Osteocyte (in vitro differentiated cells): ENCODE measurements around the gene METRNL. TPM values are rescaled to one million over a fixed set of nuclear protein-coding genes. Genes with fewer than 3 reads are reported as not detected.
A peak's percentile ranks its signal among the peaks of the same experiment; 100 is the strongest.

Experiments
- DNase-seq: peaks from one replicate; pipeline ENCODE4 v3.0.0; 2021; ENCODE audit warnings: mixed read lengths; ENCODE audit not compliant: unreplicated experiment; ENCODE audit errors: extremely low spot score
- H3K27ac Mint-ChIP-seq: one replicate; pipeline ENCODE4 v1.8.0; 2021; ENCODE audit warnings: mild to moderate bottlenecking, mixed read lengths; ENCODE audit not compliant: unreplicated experiment
- H3K27me3 Mint-ChIP-seq: one replicate; pipeline ENCODE4 v1.8.0; 2021; ENCODE audit warnings: mixed read lengths; ENCODE audit not compliant: unreplicated experiment
- H3K36me3 Mint-ChIP-seq: one replicate; pipeline ENCODE4 v1.8.0; 2021; ENCODE audit warnings: mixed read lengths; ENCODE audit not compliant: unreplicated experiment
- H3K4me1 Mint-ChIP-seq: one replicate; pipeline ENCODE4 v1.8.0; 2021; ENCODE audit warnings: mixed read lengths; ENCODE audit not compliant: unreplicated experiment
- H3K4me3 Mint-ChIP-seq: one replicate; pipeline ENCODE4 v1.8.0; 2021; ENCODE audit warnings: mild to moderate bottlenecking, moderate library complexity, mixed read lengths; ENCODE audit not compliant: unreplicated experiment
- H3K9me3 Mint-ChIP-seq: one replicate; pipeline ENCODE4 v1.8.0; 2021; ENCODE audit warnings: mixed read lengths; ENCODE audit not compliant: unreplicated experiment
- total RNA-seq: library from RNA; stranded (reverse); gene quantifications from 2 replicates; pipeline ENCODE4 v1.2.1, GENCODE V29; 2021
- TF ChIP-seq, protein P1 (sequence below): fragments of 200-600 bp; sonication (generic); IDR thresholded peaks from 2 replicates; pipeline ENCODE4 v1.5.0; 2021; ENCODE audit warnings: antibody characterized with exemption, mild to moderate bottlenecking, moderate library complexity

Gene METRNL
- total RNA-seq, 1 donor from 2014 or later, result 214 TPM

DNA sequence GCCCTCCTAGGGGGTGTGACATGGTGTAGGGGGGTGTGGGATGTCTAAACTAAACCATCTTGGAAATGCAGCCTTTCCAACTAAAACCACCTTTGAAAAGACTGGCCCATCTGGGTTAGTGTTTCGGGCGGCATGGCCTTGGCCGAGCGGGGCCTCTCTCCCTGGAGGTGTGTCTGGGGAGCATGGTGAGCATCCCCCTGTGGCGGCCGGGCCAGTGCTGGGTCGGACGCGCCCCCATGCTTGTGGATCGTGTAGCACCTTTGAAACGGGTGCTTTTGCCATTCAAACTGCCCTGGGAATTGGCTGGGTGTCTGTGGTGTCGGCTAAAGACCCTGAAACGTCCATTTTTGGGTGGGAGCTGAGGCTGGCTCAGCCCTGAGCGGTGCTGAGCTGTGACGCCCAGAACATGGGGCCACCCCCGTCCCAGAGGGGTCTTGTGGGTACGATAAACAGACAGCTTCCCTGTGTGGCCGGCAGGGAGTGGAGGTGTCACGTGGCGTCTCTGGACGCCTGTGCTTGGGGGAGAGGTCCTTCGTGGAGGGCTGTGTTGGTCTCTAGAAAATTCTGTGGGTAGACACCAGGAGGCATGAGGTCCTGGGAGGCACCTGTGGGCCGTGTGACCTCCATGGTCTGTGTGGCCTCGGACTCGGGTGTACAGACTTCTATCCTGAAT, 6.3 kb downstream of the METRNL start:
- Mint-ChIP-seq H3K4me1 (peaks cover 70% of the 10 kb centered on the region), H3K27me3 (no peaks in the 10 kb centered on the region), H3K4me3 (no peak overlapping the region), H3K9me3 (no peaks in the 10 kb centered on the region), H3K36me3 (peaks cover 30% of the 10 kb centered on the region), H3K27ac (peak overlapping the region; percentile 42)
- TF ChIP-seq, protein P1, sequence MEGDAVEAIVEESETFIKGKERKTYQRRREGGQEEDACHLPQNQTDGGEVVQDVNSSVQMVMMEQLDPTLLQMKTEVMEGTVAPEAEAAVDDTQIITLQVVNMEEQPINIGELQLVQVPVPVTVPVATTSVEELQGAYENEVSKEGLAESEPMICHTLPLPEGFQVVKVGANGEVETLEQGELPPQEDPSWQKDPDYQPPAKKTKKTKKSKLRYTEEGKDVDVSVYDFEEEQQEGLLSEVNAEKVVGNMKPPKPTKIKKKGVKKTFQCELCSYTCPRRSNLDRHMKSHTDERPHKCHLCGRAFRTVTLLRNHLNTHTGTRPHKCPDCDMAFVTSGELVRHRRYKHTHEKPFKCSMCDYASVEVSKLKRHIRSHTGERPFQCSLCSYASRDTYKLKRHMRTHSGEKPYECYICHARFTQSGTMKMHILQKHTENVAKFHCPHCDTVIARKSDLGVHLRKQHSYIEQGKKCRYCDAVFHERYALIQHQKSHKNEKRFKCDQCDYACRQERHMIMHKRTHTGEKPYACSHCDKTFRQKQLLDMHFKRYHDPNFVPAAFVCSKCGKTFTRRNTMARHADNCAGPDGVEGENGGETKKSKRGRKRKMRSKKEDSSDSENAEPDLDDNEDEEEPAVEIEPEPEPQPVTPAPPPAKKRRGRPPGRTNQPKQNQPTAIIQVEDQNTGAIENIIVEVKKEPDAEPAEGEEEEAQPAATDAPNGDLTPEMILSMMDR, result no peak
- no peak for DNase-seq

DNA sequence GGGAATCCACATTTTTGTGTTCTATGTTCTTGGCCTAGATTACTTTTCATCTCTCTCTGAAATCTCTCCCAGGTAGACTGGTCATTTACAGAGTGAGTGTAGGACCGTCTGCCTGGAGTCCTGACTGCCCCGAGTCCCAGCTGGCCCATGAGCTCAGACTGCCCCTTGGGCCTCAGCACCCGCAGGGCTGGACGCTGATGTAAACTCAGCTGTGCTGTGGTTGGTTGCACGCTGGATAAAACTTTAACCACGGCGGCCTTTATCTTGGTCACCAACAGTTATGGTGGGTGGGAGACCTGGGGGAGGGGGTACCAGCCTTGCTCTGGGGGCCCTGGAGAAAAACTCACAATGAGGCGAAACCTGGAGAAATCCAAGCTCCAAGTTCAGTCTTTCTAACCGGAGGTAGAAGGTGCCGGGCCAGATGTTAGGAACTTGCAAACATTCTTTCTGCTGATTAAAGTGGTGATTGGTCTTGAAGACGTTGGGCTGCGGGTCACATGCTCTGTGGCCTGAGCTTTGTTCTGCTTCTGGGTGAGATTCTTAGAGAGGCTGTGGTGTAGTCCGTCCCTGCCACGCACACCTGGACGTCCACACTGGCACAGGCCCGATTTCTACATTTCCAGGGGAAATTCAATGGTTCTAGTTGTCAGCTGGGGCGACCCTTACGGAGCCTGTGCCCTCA, 6.9 kb downstream of the METRNL start:
- H3K36me3 Mint-ChIP-seq, result peaks cover 32% of the 10 kb centered on the region
- peaks cover 72% of the 10 kb centered on the region for H3K4me1 Mint-ChIP-seq
- TF ChIP-seq, protein P1, result no peak
- no peaks in the 10 kb centered on the region for H3K27me3 Mint-ChIP-seq
- H3K27ac Mint-ChIP-seq, result peak overlapping the region; percentile 42
- H3K9me3 Mint-ChIP-seq, result no peaks in the 10 kb centered on the region
- DNase-seq, result no peak
- no peak overlapping the region for H3K4me3 Mint-ChIP-seq

DNA sequence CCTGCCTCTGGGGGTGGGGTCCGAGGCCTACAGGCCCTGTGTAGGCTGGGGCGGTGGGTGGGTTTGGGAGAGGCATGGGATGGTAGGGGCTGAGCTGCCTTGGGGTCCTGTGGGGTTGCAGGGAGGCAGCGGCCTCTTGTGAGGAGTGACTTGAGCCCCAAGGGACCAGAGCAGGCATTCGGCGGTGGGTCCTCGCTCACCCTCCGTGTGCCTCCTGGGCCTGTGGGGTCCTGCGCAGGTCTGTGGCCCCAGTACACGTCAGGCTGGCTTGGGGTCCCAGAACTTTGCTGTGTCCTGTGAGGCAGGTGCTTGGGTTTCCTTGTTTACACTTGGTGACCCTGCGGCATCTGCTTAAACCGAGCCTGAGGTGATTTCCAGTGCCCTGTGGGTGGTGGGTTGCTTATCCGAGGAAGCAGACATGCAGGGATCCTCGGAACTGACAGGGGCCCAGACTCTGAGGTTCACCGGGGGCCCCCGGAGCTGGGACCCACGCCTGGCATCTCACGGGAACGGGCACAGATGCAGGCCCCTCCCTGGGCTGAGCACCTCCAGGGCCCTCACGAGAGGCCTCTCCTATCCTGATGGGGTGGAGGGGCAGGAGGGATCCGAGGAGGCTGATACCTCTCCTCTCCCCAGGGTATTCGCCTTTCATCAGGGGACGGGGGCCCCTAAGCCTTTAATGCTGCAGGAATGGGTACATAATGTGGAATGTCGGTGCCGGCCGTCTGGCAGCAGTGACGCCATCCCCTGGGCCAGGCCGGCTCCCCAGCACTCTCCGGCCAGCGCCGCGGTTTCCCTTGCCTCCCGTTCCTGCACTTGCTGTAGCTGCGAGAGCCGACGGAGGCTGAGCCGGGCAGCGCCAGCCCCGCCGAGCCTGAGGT, 7.7 kb downstream of the METRNL start:
- peaks cover 36% of the 10 kb centered on the region for H3K36me3 Mint-ChIP-seq
- H3K4me1 Mint-ChIP-seq, result peaks cover 71% of the 10 kb centered on the region
- DNase-seq, result no peak
- H3K27ac Mint-ChIP-seq, result no peak overlapping the region
- H3K9me3 Mint-ChIP-seq, result no peaks in the 10 kb centered on the region
- no peak overlapping the region for H3K4me3 Mint-ChIP-seq
- H3K27me3 Mint-ChIP-seq, result no peaks in the 10 kb centered on the region
- TF ChIP-seq, protein P1, result no peak

DNA sequence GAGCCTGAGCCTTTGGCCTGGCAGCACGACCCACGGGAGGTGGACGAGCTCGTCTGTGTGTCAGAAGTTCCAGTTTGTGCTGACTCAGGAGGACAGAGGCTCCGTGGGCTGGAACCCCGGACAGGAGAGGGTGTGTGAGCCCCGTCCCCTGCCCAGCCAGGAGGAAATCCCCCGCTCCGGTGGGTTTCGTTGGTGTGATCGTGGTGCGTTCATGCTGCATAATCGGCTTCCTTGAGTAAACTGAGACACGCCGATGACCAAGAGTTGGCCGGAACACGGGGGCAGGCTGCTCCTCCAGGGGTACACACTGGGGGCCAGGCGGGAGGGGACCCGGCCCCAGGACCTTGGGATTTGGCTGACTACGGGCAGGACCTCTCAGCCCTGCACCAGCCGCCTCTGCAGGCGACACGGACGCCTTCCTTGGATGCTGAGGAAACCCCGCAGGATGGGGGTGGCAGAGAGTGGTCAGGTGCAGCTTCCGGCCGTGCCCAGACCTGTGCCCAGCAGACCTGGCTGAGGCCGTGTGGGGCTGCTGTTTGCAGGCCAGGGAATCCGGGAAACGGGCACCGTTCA, 8.5 kb downstream of the METRNL start:
- TF ChIP-seq, protein P1, result no peak
- no peaks in the 10 kb centered on the region for H3K9me3 Mint-ChIP-seq
- H3K27ac Mint-ChIP-seq, result no peak overlapping the region
- H3K4me3 Mint-ChIP-seq, result no peak overlapping the region
- no peaks in the 10 kb centered on the region for H3K27me3 Mint-ChIP-seq
- H3K4me1 Mint-ChIP-seq, result peaks cover 63% of the 10 kb centered on the region
- DNase-seq, result no peak
- peaks cover 29% of the 10 kb centered on the region for H3K36me3 Mint-ChIP-seq
